HG02884 (cell line): ENCODE measurements around the gene PCDHA11.
"Not testable (repeated sequence)": the region's sequence is repeated elsewhere in the genome, so short reads cannot be mapped to it uniquely, and the experiment has no call there.

Source experiments
- ATAC-seq: cut with Tn5 transposase; IDR thresholded peaks from one replicate; pipeline ENCODE4 v1.9.1; 2021; ENCODE audit warnings: mild to moderate bottlenecking, moderate library complexity; ENCODE audit not compliant: unreplicated experiment

The PCDHA11 gene

DNA sequence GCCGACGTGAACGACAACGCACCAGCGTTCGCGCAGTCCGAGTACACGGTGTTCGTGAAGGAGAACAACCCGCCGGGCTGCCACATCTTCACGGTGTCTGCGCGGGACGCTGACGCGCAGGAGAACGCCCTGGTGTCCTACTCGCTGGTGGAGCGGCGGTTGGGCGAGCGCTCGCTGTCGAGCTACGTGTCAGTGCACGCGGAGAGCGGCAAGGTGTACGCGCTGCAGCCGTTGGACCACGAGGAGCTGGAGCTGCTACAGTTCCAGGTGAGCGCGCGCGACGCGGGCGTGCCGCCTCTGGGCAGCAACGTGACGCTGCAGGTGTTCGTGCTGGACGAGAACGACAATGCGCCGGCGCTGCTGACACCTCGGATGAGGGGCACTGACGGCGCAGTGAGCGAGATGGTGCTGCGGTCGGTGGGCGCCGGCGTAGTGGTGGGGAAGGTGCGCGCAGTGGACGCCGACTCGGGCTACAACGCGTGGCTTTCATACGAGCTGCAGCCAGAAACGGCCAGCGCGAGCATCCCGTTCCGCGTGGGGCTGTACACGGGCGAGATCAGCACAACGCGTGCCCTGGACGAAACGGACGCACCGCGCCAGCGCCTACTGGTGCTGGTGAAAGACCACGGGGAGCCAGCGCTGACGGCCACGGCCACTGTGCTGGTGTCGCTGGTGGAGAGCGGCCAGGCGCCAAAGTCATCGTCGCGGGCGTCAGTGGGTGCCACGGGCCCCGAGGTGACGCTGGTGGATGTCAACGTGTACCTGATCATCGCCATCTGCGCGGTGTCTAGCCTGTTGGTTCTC is 18.7 kb upstream of the PCDHA11 start:
- not testable (repeated sequence) for ATAC-seq

DNA sequence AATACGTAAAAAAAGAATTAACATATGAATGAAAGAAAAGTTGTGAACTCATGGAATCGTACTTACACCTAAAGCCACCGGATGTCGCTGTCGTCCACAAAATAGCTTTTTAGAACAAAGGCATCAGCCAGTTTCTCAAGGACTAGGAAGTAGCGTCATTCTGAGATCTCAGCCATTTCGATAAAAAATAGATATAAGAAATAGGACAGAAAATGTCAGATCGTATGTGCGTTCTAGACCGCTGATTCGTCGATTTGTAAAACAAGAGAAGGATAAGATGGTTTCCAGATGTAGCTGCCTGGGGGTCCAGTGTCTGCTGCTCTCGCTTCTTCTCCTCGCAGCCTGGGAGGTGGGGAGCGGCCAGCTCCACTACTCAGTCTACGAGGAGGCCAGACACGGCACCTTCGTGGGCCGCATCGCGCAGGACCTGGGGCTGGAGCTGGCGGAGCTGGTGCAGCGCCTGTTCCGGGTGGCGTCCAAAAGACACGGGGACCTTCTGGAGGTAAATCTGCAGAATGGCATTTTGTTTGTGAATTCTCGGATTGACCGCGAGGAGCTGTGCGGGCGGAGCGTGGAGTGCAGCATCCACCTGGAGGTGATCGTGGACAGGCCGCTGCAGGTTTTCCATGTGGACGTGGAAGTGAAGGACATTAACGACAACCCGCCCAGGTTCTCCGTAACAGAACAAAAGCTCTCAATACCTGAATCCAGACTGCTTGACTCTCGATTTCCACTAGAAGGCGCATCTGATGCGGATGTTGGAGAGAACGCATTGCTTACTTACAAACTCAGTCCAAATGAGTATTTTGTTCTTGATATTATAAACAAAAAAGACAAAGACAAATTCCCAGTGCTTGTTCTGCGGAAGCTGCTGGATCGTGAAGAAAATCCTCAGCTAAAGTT is 12.7 kb upstream of the PCDHA11 start, which contains the start of gene PCDHA10:
Gene PCDHA10, plus strand, starts transcription at position 126 of the 903 bp plus-strand sequence. Its CDS starts 152 bp downstream, at position 278.
- no peak for ATAC-seq

DNA sequence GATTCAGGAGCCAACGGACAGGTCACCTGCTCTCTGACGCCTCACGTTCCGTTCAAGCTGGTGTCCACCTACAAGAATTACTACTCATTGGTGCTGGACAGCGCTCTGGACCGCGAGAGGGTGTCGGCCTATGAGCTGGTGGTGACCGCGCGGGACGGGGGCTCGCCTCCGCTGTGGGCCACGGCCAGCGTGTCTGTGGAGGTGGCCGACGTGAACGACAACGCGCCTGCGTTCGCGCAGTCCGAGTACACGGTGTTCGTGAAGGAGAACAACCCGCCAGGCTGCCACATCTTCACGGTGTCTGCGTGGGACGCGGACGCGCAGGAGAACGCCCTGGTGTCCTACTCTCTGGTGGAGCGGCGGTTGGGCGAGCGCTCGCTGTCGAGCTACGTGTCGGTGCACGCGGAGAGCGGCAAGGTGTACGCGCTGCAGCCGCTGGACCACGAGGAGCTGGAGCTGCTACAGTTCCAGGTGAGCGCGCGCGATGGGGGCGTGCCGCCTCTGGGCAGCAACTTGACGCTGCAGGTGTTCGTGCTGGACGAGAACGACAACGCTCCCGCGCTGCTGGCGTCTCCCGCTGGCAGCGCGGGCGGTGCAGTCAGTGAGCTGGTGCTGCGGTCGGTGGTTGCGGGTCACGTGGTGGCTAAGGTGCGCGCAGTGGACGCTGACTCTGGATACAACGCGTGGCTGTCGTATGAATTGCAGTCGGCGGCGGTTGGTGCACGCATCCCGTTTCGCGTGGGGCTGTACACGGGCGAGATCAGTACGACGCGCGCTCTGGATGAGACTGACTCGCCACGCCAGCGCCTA is 11.4 kb upstream of the PCDHA11 start:
- no peak for ATAC-seq

DNA sequence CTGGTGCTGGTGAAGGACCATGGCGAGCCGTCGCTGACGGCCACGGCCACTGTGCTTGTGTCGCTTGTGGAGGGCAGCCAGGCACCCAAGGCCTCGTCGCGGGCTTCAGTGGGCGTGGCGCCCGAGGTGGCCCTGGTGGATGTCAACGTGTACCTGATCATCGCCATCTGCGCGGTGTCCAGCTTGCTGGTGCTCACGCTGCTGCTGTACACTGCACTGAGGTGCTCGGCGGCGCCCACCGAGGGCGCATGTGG is 10.8 kb upstream of the PCDHA11 start:
- ATAC-seq, result no peak

DNA sequence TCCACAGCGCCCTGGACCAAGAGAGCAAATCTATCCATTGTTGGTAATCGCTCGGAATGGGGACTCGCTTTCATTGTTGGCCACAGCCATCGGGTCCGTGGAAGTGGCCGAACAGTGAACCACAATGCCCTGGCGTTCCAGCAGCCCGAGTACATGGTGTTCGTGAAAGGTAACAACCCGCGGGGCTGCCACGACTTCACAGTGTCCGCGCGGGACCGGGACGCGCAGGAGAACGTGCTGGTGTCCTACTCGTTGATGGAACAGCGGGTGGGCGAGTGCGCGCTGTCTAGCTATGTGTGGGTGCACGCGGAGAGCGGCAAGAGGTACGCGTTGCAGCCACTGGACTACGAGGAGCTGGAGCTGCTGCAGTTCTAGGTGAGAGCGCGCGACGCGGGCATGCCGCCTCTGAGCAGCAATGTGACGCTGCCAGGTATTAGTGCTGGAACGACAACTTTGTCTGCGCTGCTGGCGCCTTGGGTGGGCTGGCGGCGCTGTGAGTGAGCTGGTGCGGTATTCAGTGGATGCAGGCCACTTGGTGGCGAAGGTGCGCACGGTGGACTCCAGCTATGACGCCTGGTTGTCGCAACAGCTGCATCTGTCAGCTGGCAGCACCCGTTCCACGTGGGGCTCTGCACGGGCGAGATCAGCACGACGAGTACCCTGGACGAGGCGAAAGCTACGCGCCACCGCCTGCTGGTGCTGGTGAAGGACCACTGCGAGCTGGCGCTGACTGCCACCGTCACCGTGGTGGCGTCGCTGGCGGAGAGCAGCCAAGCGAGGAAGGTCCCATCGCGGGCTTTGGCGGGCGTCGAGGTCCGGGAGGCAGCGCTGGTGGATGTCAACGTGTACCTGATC is 6.1 kb upstream of the PCDHA11 start:
- no peak for ATAC-seq

DNA sequence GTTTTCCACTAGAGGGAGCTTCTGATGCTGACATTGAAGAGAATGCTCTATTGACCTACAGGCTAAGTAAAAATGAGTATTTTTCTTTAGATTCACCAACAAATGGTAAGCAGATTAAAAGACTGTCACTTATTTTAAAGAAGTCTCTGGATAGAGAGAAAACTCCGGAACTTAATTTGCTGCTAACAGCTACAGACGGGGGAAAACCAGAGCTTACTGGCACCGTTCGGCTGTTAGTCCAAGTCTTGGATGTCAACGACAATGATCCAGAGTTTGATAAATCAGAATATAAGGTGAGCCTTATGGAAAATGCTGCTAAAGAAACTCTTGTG is 764 bp downstream of the PCDHA11 start:
- no peak for ATAC-seq

DNA sequence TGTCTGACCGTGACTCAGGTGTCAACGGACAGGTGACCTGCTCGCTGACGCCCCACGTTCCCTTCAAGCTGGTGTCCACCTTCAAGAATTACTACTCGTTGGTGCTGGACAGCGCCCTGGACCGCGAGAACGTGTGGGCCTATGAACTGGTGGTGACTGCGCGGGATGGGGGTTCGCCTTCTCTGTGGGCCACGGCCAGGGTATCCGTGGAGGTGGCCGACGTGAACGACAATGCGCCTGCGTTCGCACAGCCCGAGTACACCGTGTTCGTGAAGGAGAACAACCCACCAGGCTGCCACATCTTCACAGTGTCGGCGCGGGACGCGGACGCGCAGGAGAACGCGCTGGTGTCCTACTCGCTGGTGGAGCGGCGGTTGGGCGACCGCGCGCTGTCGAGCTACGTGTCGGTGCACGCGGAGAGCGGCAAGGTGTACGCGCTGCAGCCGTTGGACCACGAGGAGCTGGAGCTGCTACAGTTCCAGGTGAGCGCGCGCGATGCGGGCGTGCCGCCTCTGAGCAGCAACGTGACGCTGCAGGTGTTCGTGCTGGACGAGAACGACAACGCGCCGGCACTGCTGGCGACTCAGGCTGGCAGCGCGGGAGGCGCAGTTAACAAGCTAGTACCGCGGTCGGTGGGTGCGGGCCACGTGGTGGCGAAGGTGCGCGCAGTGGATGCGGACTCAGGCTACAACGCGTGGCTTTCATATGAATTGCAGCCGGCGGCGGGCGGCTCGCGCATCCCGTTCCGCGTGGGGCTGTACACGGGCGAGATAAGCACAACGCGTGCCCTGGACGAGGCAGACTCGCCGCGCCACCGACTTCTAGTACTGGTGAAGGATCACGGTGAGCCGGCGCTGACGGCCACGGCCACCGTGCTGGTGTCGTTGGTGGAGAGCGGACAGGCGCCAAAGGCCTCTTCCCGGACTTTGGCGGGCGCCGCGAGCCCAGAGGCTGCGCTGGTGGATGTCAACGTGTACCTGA is 1.8 kb downstream of the PCDHA11 start:
- no peak for ATAC-seq

DNA sequence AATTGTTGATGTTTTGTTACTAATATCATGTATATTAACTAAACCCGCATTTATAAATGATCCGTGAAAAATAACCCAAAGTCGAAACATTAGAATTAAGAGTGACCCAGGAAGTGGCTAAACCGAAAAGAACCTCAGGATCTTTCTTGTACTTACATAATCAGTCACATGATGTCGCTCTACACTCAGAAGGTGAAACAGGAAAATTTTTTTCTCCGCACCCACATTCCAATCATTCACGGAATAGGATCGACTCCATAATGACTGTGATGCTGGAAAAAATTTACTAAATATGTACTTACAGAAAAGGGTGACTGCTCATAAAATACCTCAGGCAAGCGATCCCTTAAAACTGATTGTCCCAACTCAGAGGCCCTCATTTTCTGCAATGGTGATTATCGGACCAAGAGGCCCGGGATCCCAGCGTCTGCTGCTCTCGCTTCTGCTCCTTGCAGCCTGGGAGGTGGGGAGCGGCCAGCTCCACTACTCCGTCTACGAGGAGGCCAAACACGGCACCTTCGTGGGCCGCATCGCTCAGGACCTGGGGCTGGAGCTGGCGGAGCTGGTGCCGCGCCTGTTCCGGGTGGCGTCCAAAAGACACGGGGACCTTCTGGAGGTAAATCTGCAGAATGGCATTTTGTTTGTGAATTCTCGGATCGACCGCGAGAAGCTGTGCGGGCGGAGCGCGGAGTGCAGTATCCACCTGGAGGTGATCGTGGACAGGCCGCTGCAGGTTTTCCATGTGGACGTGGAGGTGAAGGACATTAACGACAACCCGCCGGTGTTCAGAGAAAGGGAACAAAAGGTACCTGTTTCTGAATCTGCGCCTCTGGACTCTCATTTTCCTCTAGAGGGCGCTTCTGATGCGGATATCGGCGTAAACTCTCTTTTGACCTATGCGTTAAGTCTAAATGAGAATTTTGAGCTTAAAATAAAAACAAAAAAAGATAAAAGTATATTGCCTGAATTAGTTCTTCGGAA is 6.6 kb downstream of the PCDHA11 start, which contains the start of gene PCDHA12:
Gene PCDHA12, plus strand, starts transcription at position 224 of the 981 bp plus-strand sequence. Its CDS starts 165 bp downstream, at position 389.
- ATAC-seq, result no peak

DNA sequence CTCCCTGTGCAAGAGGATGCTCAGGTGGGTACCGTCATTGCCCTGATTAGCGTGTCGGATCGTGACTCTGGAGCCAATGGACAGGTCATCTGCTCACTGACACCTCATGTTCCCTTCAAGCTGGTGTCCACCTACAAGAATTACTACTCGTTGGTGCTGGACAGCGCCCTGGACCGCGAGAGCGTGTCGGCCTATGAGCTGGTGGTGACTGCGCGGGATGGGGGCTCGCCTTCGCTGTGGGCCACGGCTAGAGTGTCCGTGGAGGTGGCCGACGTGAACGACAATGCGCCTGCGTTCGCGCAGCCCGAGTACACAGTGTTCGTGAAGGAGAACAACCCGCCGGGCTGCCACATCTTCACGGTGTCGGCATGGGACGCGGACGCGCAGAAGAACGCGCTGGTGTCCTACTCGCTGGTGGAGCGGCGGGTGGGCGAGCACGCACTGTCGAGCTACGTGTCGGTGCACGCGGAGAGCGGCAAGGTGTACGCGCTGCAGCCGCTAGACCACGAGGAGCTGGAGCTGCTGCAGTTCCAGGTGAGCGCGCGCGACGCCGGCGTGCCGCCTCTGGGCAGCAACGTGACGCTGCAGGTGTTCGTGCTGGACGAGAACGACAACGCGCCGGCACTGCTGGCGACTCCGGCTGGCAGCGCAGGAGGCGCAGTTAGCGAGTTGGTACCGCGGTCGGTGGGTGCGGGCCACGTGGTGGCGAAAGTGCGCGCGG is 7.9 kb downstream of the PCDHA11 start:
- not testable (repeated sequence) for ATAC-seq

DNA sequence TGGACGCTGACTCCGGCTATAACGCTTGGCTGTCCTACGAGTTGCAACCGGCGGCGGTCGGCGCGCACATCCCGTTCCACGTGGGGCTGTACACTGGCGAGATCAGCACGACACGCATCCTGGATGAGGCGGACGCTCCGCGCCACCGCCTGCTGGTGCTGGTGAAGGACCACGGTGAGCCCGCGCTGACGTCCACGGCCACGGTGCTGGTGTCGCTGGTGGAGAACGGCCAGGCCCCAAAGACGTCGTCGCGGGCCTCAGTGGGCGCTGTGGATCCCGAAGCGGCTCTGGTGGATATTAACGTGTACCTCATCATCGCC is 8.5 kb downstream of the PCDHA11 start:
- ATAC-seq, result no peak

DNA sequence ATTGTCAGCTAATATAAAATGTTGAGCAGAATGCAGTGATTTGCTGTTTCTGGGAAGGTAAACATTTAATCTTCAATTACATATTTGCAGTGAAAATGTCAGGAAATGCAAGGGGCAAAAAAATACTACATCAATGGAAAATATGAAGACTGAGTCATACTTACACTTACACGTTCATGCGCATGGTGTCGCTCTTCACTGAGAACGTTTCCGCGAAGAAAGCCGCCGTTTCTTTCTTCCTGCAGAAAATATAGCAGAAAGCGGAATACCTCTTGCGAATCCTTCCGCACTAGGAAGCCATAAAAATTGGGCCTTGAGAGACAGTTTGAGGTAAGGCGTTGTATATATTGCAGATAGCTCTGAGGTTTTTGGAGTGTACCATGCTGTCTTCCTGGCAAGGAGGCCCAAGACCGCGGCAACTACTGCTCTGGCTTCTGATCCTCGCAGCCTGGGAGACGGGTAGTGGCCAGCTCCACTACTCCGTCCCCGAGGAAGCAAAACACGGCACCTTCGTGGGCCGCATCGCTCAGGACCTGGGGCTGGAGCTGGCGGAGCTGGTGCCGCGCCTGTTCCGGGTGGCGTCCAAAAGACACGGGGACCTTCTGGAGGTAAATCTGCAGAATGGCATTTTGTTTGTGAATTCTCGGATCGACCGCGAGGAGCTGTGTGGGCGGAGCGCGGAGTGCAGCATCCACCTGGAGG is 13.3 kb downstream of the PCDHA11 start, which contains the start of gene PCDHA13:
Gene PCDHA13, plus strand, starts transcription at position 236 of the 702 bp plus-strand sequence. Its CDS starts 145 bp downstream, at position 381.
- ATAC-seq, result no peak

DNA sequence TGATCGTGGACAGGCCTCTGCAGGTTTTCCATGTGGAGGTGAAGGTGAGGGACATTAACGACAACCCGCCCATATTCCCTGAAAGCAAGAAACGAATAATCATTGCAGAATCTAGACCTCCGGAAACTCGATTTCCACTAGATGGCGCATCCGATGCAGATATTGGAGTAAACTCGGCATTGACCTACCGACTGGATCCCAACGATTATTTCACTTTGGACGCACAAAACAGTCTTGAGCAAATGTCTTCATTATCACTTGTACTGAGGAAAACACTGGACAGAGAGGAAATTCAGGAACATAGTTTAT is 13.8 kb downstream of the PCDHA11 start:
- ATAC-seq, result no peak

DNA sequence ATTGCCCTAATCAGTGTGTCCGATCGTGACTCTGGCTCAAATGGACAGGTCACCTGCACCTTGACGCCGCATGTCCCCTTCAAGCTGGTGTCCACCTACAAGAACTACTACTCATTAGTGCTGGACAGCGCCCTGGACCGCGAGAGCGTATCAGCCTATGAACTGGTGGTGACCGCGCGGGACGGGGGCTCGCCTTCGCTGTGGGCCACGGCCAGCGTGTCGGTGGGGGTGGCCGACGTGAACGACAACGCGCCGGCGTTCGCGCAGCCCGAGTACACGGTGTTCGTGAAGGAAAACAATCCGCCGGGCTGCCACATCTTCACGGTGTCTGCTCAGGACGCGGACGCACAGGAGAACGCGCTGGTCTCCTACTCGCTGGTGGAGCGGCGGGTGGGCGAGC is 14.6 kb downstream of the PCDHA11 start:
- no peak for ATAC-seq

DNA sequence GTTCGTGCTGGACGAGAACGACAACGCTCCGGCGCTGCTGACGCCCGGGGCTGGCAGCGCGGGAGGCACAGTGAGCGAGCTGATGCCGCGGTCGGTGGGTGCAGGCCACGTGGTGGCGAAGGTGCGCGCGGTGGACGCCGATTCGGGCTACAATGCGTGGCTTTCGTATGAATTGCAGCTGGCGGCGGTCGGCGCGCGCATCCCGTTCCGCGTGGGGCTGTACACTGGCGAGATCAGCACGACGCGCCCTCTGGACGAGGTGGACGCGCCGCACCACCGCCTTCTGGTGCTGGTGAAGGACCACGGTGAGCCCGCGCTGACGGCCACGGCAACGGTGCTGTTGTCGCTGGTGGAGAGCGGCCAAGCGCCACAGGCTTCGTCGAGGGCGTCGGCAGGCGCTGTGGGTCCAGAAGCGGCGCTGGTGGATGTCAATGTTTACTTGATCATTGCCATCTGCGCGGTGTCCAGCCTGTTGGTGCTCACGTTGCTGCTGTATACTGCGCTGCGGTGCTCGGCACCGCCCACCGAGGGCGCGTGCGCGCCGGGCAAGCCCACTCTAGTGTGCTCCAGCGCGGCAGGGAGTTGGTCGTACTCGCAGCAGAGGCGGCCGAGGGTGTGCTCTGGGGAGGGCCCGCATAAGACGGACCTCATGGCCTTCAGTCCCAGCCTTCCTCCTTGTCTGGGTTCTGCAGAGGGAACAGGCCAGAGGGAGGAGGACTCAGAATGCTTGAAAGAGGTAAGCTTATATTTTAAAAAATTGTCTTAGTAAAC is 15.4 kb downstream of the PCDHA11 start:
- no peak for ATAC-seq

DNA sequence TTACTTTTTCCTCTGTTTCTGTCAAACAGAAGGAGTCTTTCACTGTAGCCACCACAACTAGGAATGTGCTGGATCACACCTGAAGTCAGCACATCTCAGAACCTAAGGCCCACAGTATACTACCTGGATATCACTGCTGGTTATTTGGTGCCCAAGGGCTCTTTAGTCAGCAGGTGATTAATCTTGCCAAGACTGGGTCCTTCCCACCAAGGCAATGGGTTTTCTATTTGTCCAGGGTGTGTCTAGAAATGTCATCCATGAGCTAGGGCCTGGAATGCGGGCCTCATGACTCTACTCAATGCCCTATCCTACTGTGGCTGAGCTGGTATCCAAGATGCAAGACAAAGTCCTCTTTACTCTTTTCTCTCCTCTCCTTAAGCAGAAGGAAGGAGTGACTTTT is 47.6 kb downstream of the PCDHA11 start:
- ATAC-seq, result no peak
